Measurements from ENCODE around the gene PMF1. TPM values are rescaled to one million over a fixed set of nuclear protein-coding genes. Genes with fewer than 3 reads are reported as not detected.
A peak's percentile ranks its signal among the peaks of the same experiment; 100 is the strongest.

Gene PMF1
- total and polyA plus RNA-seq, 4 donors, result 24.7 to 63.5 (median 36.9) TPM

GRCh38 chr1:156193488-156194299 is 19.1 kb upstream of the PMF1 start, which contains the start of gene SLC25A44 (continued):
- TF ChIP-seq CTCF (IDR thresholded peaks at IDR 0.05; ENCODE audit: low read depth, low read length, missing input control) (peak; percentile 71), RXRA (IDR thresholded peaks at IDR 0.05) (peak; percentile 19 to 82), TAF1 (conservative IDR thresholded peaks at IDR 0.05) (peak; percentile 71), YY1 (IDR thresholded peaks at IDR 0.05) (peak; percentile 100), NR2F2 (IDR thresholded peaks at IDR 0.05) (peak; percentile 75), HNF4A (conservative IDR thresholded peaks at IDR 0.05) (peak; percentile 40 to 74), SP1 (IDR thresholded peaks at IDR 0.05) (peak; percentile 94), GABPA (IDR thresholded peaks at IDR 0.05 in 1 of 2, conservative IDR thresholded peaks at IDR 0.05 in 1 of 2) (peak; percentile 95 to 99)

- H3K9ac ChIP-seq (ENCODE audit: low read depth in 1 of 2, low read length in 2 of 2), result peak overlapping the region; percentile 68 to 89
- no peaks in the 10 kb centered on the region for H3K27me3 ChIP-seq (ENCODE audit: control insufficient read depth in 4 of 4, insufficient read depth in 4 of 4, low read length in 3 of 4)
- peaks cover 0 to under 1% (median 0%) of the 10 kb centered on the region in 4 donors for H3K9me3 ChIP-seq (ENCODE audit: control insufficient read depth in 4 of 4, low read length in 3 of 4)
- no peak for DNase-seq (ENCODE audit: low spot score)
- peak overlapping the region; percentile 69 to 98 (median 97) for H3K4me3 ChIP-seq (ENCODE audit: low read depth in 1 of 3, low read length in 3 of 3)
- 7% methylated on average over 14 of the region's 14 CpGs for WGBS
- peak overlapping the region; percentile 71 to 79 for H3K27ac ChIP-seq (ENCODE audit: low read depth in 1 of 2, low read length in 2 of 2)
- H3K4me1 ChIP-seq (ENCODE audit: control insufficient read depth in 4 of 4, insufficient read depth in 4 of 4, low read length in 3 of 4), result peaks cover 13 to 48% (median 43%) of the 10 kb centered on the region in 4 donors
- no peaks in the 10 kb centered on the region for H3K36me3 ChIP-seq (ENCODE audit: control insufficient read depth in 4 of 4, insufficient read depth in 3 of 4, low read depth in 1 of 4, low read length in 3 of 4)
- TF ChIP-seq FOXA1 (IDR thresholded peaks at IDR 0.05), result no peak
- TF ChIP-seq FOXA2 (IDR thresholded peaks at IDR 0.05), result no peak
- TF ChIP-seq YY1 (IDR thresholded peaks at IDR 0.05), result no peak
- no peak for TF ChIP-seq ATF3 (IDR thresholded peaks at IDR 0.05)
- TF ChIP-seq RXRA (IDR thresholded peaks at IDR 0.05), result no peak
- no peak for TF ChIP-seq JUND (IDR thresholded peaks at IDR 0.05)
- TF ChIP-seq MAX (IDR thresholded peaks at IDR 0.05), result no peak
- TF ChIP-seq HNF4A (conservative IDR thresholded peaks at IDR 0.05), result no peak
Observed at GRCh38 chr1:156194300-156194652, 18.5 kb upstream of the PMF1 start.

GRCh38 chr1:156195853-156196252 is 17.0 kb upstream of the PMF1 start:
- Histone ChIP-seq H3K27ac (ENCODE audit: low read depth in 1 of 2, low read length in 2 of 2) (peak overlapping the region; percentile 73 to 76), H3K4me1 (ENCODE audit: control insufficient read depth in 4 of 4, insufficient read depth in 4 of 4, low read length in 3 of 4) (peaks cover 13 to 60% (median 52%) of the 10 kb centered on the region in 4 donors), H3K9ac (ENCODE audit: low read depth in 1 of 2, low read length in 2 of 2) (peak overlapping the region; percentile 11 to 40), H3K9me3 (ENCODE audit: control insufficient read depth in 4 of 4, low read length in 3 of 4) (no peaks in the 10 kb centered on the region), H3K36me3 (ENCODE audit: control insufficient read depth in 4 of 4, insufficient read depth in 3 of 4, low read depth in 1 of 4, low read length in 3 of 4) (peaks cover 0 to 12% (median 8%) of the 10 kb centered on the region in 4 donors), H3K4me3 (ENCODE audit: low read depth in 1 of 3, low read length in 3 of 3) (peak overlapping the region in 1 of 3 donors; percentile 31), H3K27me3 (ENCODE audit: control insufficient read depth in 4 of 4, insufficient read depth in 4 of 4, low read length in 3 of 4) (no peaks in the 10 kb centered on the region)
- 58% methylated on average over 4 of the region's 4 CpGs for WGBS
- DNase-seq (ENCODE audit: low spot score), result no peak
- TF ChIP-seq MAX (IDR thresholded peaks at IDR 0.05) (no peak), RAD21 (IDR thresholded peaks at IDR 0.05) (no peak), NR2F2 (IDR thresholded peaks at IDR 0.05) (no peak), EGR1 (IDR thresholded peaks at IDR 0.05; ENCODE audit: low read depth in 2 of 2) (no peak), GABPA (IDR thresholded peaks at IDR 0.05 in 1 of 2, conservative IDR thresholded peaks at IDR 0.05 in 1 of 2) (no peak), ZBTB33 (IDR thresholded peaks at IDR 0.05) (no peak), REST (IDR thresholded peaks at IDR 0.05) (no peak), FOXA2 (IDR thresholded peaks at IDR 0.05) (no peak), HNF4A (conservative IDR thresholded peaks at IDR 0.05) (no peak), ATF3 (IDR thresholded peaks at IDR 0.05) (no peak), RXRA (IDR thresholded peaks at IDR 0.05) (no peak), CTCF (IDR thresholded peaks at IDR 0.05; ENCODE audit: low read depth, low read length, missing input control) (no peak)

All from liver (tissue), 9 donors.